ENCODE results near the gene MAP3K6. TPM values are rescaled to one million over a fixed set of nuclear protein-coding genes. Genes with fewer than 3 reads are reported as not detected.

MAP3K6 gene
- 29.6 and 33.1 TPM in 2 replicates for total RNA-seq

GRCh38 chr1:27366411-27367159 lies at the start of gene MAP3K6:
Gene MAP3K6, minus strand, starts transcription at chr1:27366961. Its CDS starts 364 bp downstream, at chr1:27366597.

GRCh38 chr1:27392096-27392777 lies 25.5 kb upstream of the MAP3K6 start, which contains the start of gene GPR3:
Gene GPR3, plus strand, starts transcription at chr1:27392622. Its CDS starts 1,177 bp downstream, at chr1:27393799.

DNA sequence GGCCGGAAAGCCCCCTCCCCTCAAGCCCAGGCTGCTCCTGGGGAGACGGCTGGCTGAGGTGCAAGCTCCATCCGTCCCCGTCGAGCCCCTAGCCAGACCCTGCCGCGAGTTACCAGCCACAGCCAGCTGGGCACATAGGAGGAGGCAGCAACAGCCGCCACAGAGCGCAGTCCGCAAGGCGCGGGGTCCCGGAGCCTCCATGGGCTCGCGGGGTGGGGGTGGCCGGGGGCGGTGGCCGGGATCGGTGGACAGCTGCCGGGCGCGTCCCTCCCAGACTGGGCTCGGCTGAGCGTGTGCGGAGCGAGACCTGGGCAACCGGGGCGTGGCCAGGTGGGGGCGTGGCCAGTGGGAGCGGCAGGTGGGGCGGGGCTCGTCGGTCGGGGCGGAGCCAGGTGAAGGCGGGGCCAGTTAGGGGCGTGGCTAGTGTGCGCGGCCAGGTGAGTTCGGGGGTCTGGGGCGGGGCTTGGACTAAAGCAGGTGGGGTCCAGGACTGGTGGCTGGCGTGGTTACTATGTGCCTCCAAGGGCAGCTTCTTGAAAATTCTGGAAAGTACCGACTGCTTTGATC lies 16.4 kb upstream of the MAP3K6 start, which contains the start of gene CD164L2:
TSS of gene CD164L2 (minus strand) at position 295 of the 567 bp plus-strand sequence. CDS start at position 201, 94 bp downstream.

DNA sequence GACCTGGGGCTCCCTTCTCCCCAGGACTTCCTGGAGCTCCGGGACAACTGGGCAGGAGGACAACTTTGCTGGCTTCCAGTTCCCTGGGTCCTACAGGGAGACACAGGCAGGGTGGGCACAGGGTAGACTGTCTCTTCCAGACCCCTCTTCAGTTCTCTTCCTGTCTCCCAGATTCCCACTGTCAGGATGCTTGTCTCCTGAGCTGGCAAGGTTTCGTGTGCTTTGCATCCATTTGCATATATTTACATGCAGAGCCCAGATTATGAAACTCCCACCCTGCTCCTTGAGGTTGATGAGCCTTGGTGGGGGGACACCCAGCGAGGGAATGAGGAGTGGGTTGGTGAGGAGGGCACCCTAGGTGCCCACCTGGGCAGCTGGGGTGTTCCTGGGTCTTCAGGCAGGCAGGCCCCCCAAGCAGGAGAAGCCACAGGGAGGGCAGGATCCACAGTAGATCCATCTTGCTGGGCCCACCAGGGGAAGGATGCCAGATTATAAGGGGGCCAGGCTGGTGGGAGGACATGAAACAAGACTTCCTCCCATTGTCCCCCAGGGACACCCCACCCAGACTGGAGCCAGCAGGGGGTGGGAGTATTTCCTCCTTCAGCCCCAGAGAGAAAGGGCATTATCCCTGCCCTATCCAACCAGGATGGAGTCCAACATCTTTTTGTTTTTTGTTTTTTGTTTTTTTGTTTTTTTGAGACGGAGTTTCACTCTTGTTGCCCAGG lies 7.8 kb upstream of the MAP3K6 start, which contains the start of gene FCN3:
TSS of gene FCN3 (minus strand) at position 463 of the 725 bp plus-strand sequence. CDS start at position 457, 6 bp downstream.

GRCh38 chr1:27341525-27342252 lies 25.1 kb downstream of the MAP3K6 start, which contains the start of gene SYTL1:
Gene SYTL1, plus strand, starts transcription at chr1:27342022. Its CDS starts 3,313 bp downstream, at chr1:27345335.

DNA sequence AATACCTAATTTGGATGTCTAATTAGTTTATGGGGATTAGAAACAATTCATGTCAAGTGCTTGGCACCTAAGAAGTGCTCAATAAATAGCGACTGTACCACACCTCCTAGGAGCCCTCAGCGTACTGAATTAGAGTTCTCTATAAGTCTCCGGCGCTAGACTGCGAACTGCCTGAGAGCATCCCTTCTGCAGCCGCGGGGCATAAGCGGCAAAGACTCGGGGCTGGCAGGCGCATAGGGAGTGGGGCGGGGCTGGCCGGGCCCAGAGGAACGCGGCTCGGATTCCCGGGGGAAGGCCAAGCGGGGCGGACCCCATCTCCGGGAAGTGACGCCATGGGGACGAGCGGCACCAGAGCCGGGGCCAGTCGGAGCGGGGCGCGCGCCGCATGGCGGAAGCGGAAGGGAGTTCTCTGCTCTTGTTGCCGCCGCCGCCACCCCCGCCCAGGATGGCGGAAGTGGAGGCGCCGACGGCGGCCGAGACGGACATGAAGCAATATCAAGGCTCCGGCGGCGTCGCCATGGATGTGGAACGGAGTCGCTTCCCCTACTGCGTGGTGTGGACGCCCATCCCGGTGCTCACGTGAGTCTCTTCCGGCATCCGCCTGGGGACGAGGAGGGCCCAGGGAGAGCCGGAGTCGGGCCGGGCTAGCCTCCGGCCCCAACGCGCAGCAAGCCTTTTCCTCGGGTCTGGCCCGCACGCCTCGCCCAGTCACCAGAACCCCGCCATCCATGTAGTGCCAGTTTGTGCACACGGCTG lies 44.8 kb downstream of the MAP3K6 start, which contains the start of gene TMEM222:
TSS of gene TMEM222 (plus strand) at position 351 of the 756 bp plus-strand sequence. CDS start at position 386, 35 bp downstream.

Other genes with a start within 250 kb of the MAP3K6 start
- 12.7 and 15.7 TPM in 2 replicates for gene SLC9A1, start 211.8 kb downstream of the MAP3K6 start, total RNA-seq
- gene WDTC1, start 132.3 kb downstream of the MAP3K6 start, total RNA-seq = 21.5 and 30.3 TPM in 2 replicates
- 28.4 and 30.9 TPM in 2 replicates for gene TMEM222, start 44.8 kb downstream of the MAP3K6 start, total RNA-seq
- gene SYTL1, start 24.9 kb downstream of the MAP3K6 start, total RNA-seq = 0.34 and 1.3 TPM in 2 replicates
- 0.12 TPM in 1 of 2 replicates, not detected in the other for gene FCN3, start 7.9 kb upstream of the MAP3K6 start, total RNA-seq
- gene CD164L2, start 16.4 kb upstream of the MAP3K6 start, total RNA-seq = not detected in 2 replicates
- 0.35 and 1.3 TPM in 2 replicates for gene GPR3, start 25.7 kb upstream of the MAP3K6 start, total RNA-seq
- 32.1 and 38.0 TPM in 2 replicates for gene WASF2, start 123.2 kb upstream of the MAP3K6 start, total RNA-seq
- 19.3 and 22.0 TPM in 2 replicates for gene AHDC1, start 237.2 kb upstream of the MAP3K6 start, total RNA-seq

Measured in pericardium fibroblast (primary cell).